Stomach (tissue), 4 donors: ENCODE measurements around the gene LRRC3.

ENCODE experiments used
- CTCF ChIP-seq, 7 experiments: fragments of 450-650 bp in 4 of 7; fragments of 200-600 bp in 3 of 7; sonication (generic) in 3 of 7; IDR thresholded peaks; one replicate each; pipeline ENCODE4 v1.5.1; 2016 to 2019; ENCODE audit warnings: antibody characterized with exemption in 7 of 7, control low read depth in 2 of 7, mild to moderate bottlenecking in 1 of 7
- EP300 ChIP-seq: sonication (generic); formaldehyde crosslinking; IDR thresholded peaks from one replicate; pipeline ENCODE4 v1.6.1; 2017; ENCODE audit warnings: antibody characterized with exemption
- POLR2A ChIP-seq, 4 donors: fragments of 450-650 bp; IDR thresholded peaks; one replicate each; pipeline ENCODE4 v1.6.1; 2016; ENCODE audit warnings: antibody characterized with exemption in 4 of 4, control low read depth in 2 of 4, mild to moderate bottlenecking in 1 of 4, moderate library complexity in 1 of 4
- POLR2AphosphoS5 ChIP-seq, 3 donors: sonication (generic); formaldehyde crosslinking; IDR thresholded peaks; one replicate each; pipeline ENCODE4 v1.6.1; 2016; ENCODE audit warnings: antibody characterized with exemption in 3 of 3

DNA sequence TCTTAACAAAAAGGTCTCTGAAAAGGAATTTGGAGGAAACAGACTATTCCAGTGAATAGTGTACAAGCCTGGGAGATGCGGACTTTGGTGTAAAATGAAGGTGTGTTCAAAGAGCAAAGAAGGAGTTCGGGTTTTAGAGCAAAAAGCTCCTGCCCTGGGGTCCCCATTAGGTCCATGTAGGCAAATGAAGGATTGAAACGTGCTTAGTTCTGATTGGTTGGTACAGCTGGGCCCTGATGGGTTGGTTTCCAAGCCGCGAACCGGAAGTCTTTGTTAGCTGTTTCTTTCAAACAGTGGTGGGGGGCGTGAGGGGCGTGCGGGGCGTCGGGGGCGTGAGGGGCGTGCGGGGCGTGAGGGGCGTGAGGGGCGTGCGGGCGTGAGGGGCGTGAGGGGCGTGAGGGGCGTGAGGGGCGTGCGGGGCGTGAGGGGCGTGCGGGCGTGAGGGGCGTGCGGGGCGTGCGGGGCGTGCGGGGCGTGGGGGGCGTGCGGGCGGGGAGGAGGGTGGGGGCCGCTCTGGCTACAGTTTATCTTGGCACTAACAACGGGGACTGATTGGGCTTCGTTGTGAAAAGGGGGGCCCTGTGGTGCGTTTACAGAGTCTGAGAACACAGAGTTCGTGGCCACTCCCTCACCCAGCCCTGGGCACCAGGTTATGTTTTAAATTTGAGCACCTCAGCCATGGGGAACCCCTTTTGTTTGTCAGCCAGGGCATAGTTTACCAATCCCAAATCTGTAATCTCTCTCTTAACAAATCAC is 29.4 kb downstream of the LRRC3 start:
- TF ChIP-seq EP300 (no peak), CTCF (IDR thresholded peaks at IDR 0.05) (no peak), POLR2A (IDR thresholded peaks at IDR 0.05) (no peak), POLR2AphosphoS5 (IDR thresholded peaks at IDR 0.05) (no peak)
